ENCODE data around the gene ANTXR2.
A peak's percentile ranks its signal among the peaks of the same experiment; 100 is the strongest.

Gene ANTXR2

GRCh38 chr4:80074651-80075050 is 1.6 kb upstream of the ANTXR2 start:
- peaks cover 15% of the 10 kb centered on the region for H3K4me1 ChIP-seq
- H3K9me3 ChIP-seq: no peaks in the 10 kb centered on the region
- no peak for DNase-seq
- H3K4me3 ChIP-seq (ENCODE audit: low read depth, low read length): no peak overlapping the region
- no peaks in the 10 kb centered on the region for H3K36me3 ChIP-seq
- H3K27me3 ChIP-seq: no peaks in the 10 kb centered on the region
- TF ChIP-seq CTCF (IDR thresholded peaks at IDR 0.05; ENCODE audit: low read depth, low read length): no peak

GRCh38 chr4:80074069-80074468 is 1.0 kb upstream of the ANTXR2 start:
- Histone ChIP-seq H3K9me3 (no peaks in the 10 kb centered on the region), H3K36me3 (no peaks in the 10 kb centered on the region), H3K4me1 (peaks cover 17% of the 10 kb centered on the region), H3K4me3 (ENCODE audit: low read depth, low read length) (no peak overlapping the region), H3K27me3 (no peaks in the 10 kb centered on the region)
- TF ChIP-seq CTCF (IDR thresholded peaks at IDR 0.05; ENCODE audit: low read depth, low read length): no peak
- no peak for DNase-seq

- Histone ChIP-seq H3K4me1 (peaks cover 17% of the 10 kb centered on the region), H3K36me3 (no peaks in the 10 kb centered on the region; the same call in 1 of the 2 replicates), H3K27me3 (no peaks in the 10 kb centered on the region), H3K4me3 (ENCODE audit: low read depth, low read length) (peak overlapping the region; percentile 88), H3K9me3 (no peaks in the 10 kb centered on the region)
- TF ChIP-seq CTCF (IDR thresholded peaks at IDR 0.05; ENCODE audit: low read depth, low read length): no peak
- DNase-seq: no peak
These were observed 512 bp upstream of the ANTXR2 start for GRCh38 chr4:80073473-80074008.

- TF ChIP-seq CTCF (IDR thresholded peaks at IDR 0.05; ENCODE audit: low read depth, low read length): no peak; the same call in 1 of the 2 replicates
- Histone ChIP-seq H3K36me3 (peaks cover 2% of the 10 kb centered on the region; the same call in 1 of the 2 replicates), H3K9me3 (no peaks in the 10 kb centered on the region), H3K4me3 (ENCODE audit: low read depth, low read length) (peak overlapping the region; percentile 88), H3K4me1 (peaks cover 17% of the 10 kb centered on the region), H3K27me3 (no peaks in the 10 kb centered on the region)
- DNase-seq: peak; percentile 63
These were observed 743 bp downstream of the ANTXR2 start for GRCh38 chr4:80072228-80072743.

GRCh38 chr4:80071604-80072227 is 1.3 kb downstream of the ANTXR2 start:
- H3K36me3 ChIP-seq: peaks cover 2% of the 10 kb centered on the region; the same call in 1 of the 2 replicates
- no peaks in the 10 kb centered on the region for H3K27me3 ChIP-seq
- peaks cover 17% of the 10 kb centered on the region for H3K4me1 ChIP-seq
- no peak for TF ChIP-seq CTCF (IDR thresholded peaks at IDR 0.05; ENCODE audit: low read depth, low read length)
- H3K9me3 ChIP-seq: no peaks in the 10 kb centered on the region
- H3K4me3 ChIP-seq (ENCODE audit: low read depth, low read length): peak overlapping the region; percentile 88
- DNase-seq: no peak

Measured in BE2C (cell line).